ENCODE data around the gene NADK2.

The NADK2 gene

GRCh38 chr5:36151434-36152323 is 90.0 kb downstream of the NADK2 start, which contains the start of the genes LMBRD2 and SKP2 (continued):
- TF ChIP-seq ZXDB (tag by site-specific recombination; IDR thresholded peaks at IDR 0.05) (peak; percentile 95), ZNF223 (tag by site-specific recombination; IDR thresholded peaks at IDR 0.05) (no peak), ZNF121 (tag by site-specific recombination; IDR thresholded peaks at IDR 0.05) (peak; percentile 95), ZNF624 (tag by site-specific recombination; IDR thresholded peaks at IDR 0.05) (no peak), MYNN (tag by site-specific recombination; IDR thresholded peaks at IDR 0.05; ENCODE audit: borderline replicate concordance) (no peak), ZSCAN18 (tag by site-specific recombination; IDR thresholded peaks at IDR 0.05) (no peak), ZNF292 (tag by site-specific recombination; IDR thresholded peaks at IDR 0.05; ENCODE audit: borderline replicate concordance, low read depth) (no peak), PRDM6 (tag by site-specific recombination; IDR thresholded peaks at IDR 0.05) (no peak), ZNF140 (tag by site-specific recombination; IDR thresholded peaks at IDR 0.05) (no peak), ZNF521 (tag by site-specific recombination; IDR thresholded peaks at IDR 0.05) (no peak), GLIS2 (tag by site-specific recombination; IDR thresholded peaks at IDR 0.05) (peak; percentile 93), ZNF843 (tag by site-specific recombination; IDR thresholded peaks at IDR 0.05) (no peak), RBAK (tag by site-specific recombination; IDR thresholded peaks at IDR 0.05) (no peak), ZNF433 (tag by site-specific recombination; IDR thresholded peaks at IDR 0.05; ENCODE audit: low read depth) (no peak), ZNF776 (tag by site-specific recombination; IDR thresholded peaks at IDR 0.05; ENCODE audit: borderline replicate concordance) (no peak), ZNF426 (tag by site-specific recombination; IDR thresholded peaks at IDR 0.05) (no peak), ZSCAN30 (tag by site-specific recombination; IDR thresholded peaks at IDR 0.05) (peak; percentile 87), ZNF18 (tag by site-specific recombination; IDR thresholded peaks at IDR 0.05) (no peak), ZNF175 (tag by site-specific recombination; IDR thresholded peaks at IDR 0.05) (no peak), ZNF791 (tag by site-specific recombination; IDR thresholded peaks at IDR 0.05) (no peak), ZBTB26 (tag by site-specific recombination; optimal IDR thresholded peaks at IDR 0.05) (peak; percentile 99), HIC1 (tag by site-specific recombination; IDR thresholded peaks at IDR 0.05) (peak; percentile 73; the same call in 1 of the 2 replicates), ZBTB6 (tag by site-specific recombination; IDR thresholded peaks at IDR 0.05) (peak; percentile 76), ZNF501 (tag by site-specific recombination; IDR thresholded peaks at IDR 0.05) (peak; percentile 60), KLF9 (tag by site-specific recombination; IDR thresholded peaks at IDR 0.05; ENCODE audit: low read depth) (peak; percentile 62), ZNF585B (tag by site-specific recombination; IDR thresholded peaks at IDR 0.05) (0 out of 2 replicates have a peak, but pooled peaks have one; percentile 16), SP2 (tag by site-specific recombination; IDR thresholded peaks at IDR 0.05) (peak; percentile 97), ZNF366 (tag by site-specific recombination; conservative IDR thresholded peaks at IDR 0.05) (peak; percentile 86), ZNF664 (tag by site-specific recombination; IDR thresholded peaks at IDR 0.05) (no peak)
